ENCODE measurements around the gene ODC1.

The ODC1 gene

GRCh38 chr2:10436583-10437110, 11.5 kb downstream of the ODC1 start:
- TF ChIP-seq CTCF (IDR thresholded peaks at IDR 0.05; ENCODE audit: extremely low read depth, missing control alignments): no peak
- DNase-seq (ENCODE audit: low spot score): no peak

GRCh38 chr2:10435820-10436204, 12.3 kb downstream of the ODC1 start:
- no peak for DNase-seq (ENCODE audit: low spot score)
- TF ChIP-seq CTCF (IDR thresholded peaks at IDR 0.05; ENCODE audit: extremely low read depth, missing control alignments): no peak

GRCh38 chr2:10434886-10435819, 13.0 kb downstream of the ODC1 start:
- TF ChIP-seq CTCF (IDR thresholded peaks at IDR 0.05; ENCODE audit: extremely low read depth, missing control alignments): peak; percentile 93

GRCh38 chr2:10433947-10434885, 13.9 kb downstream of the ODC1 start:
- no peak for TF ChIP-seq CTCF (IDR thresholded peaks at IDR 0.05; ENCODE audit: extremely low read depth, missing control alignments)
- no peak for DNase-seq (ENCODE audit: low spot score)

More at GRCh38 chr2:10434886-10435819, 13.0 kb downstream of the ODC1 start:
- peak; percentile 91 for DNase-seq (ENCODE audit: low spot score)

- no peak for DNase-seq (ENCODE audit: low spot score)
- TF ChIP-seq CTCF (IDR thresholded peaks at IDR 0.05; ENCODE audit: extremely low read depth, missing control alignments): no peak
Measured at GRCh38 chr2:10433264-10433946, 14.7 kb downstream of the ODC1 start.

- no peak for TF ChIP-seq CTCF (IDR thresholded peaks at IDR 0.05; ENCODE audit: extremely low read depth, missing control alignments)
- DNase-seq (ENCODE audit: low spot score): peak; percentile 67
Measured at GRCh38 chr2:10432311-10433181, 15.6 kb downstream of the ODC1 start.

Data from GM20000 (cell line).